GM18873 (cell line): Measurements from ENCODE around the gene CBX4.

Experiments
- ATAC-seq: cut with Tn5 transposase; IDR thresholded peaks from one replicate; pipeline ENCODE4 v1.9.1; 2021; ENCODE audit warnings: mild to moderate bottlenecking, moderate library complexity, moderate number of reproducible peaks; ENCODE audit not compliant: unreplicated experiment, low FRiP score

CBX4 gene

DNA sequence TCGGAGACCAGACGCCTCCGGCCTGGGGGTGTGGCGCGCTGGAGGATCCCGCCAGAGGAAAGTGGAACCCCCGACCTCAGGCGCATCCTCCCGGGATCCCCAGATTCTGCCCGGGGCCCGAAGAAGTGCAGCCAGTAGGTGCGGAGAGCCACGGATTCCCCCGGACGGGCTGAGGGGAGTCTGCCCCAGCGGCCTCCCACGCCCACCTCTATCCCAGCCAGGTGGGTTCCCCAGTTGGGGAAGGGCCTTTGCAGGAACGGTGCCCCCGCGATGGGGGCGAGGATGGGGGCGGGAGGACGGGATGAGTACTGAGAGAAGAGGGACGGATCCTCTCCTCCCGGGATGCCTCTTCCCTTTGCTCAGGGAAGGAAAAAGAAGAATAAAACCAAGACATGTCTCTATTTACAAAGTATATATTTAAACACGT is 47.5 kb downstream of the CBX4 start:
- no peak for ATAC-seq

- no peak for ATAC-seq
Measured at GRCh38 chr17:79790805-79791734, 48.2 kb downstream of the CBX4 start.

DNA sequence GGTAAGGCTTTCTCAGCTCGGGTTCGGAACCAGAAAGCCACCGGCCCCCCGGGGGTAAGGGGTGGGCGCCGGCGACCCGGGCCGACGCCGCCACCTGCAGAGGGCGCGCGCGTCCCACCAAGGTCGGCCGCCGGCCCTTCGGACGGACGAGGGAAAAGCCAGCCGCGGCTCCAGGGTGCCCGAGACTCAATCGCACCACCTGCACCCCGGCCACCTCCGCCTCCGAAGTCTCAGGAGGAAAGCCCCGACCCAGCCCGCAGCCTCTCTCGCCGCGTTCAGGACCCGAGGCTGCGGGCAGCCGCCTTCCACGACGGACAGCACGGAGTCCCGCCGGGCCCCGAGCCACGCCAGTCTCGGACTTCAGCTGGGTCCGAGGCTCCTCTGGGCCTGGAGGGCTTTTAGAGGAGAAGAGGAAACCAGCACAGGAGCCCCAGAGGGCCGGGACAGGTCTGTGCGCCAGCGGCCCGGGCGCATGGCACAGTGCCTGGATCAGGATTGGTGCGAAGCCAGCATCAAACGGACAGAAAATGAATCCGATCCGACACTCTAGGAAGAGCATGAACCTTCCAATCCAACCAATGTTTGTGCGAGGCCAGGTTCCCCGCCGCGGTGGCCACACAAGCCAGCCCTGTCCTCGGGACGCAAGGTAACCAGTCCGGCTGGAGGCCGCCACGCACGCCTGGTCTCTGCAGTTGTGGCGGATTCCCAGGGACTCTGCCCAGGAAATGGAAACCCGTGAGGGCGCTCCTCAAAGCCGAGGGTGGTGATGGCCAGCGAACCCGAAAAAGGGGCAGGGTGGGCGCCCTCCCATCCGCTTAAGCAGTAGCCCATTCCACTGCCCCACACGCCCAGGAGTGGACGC is 49.1 kb downstream of the CBX4 start:
- no peak for ATAC-seq

DNA sequence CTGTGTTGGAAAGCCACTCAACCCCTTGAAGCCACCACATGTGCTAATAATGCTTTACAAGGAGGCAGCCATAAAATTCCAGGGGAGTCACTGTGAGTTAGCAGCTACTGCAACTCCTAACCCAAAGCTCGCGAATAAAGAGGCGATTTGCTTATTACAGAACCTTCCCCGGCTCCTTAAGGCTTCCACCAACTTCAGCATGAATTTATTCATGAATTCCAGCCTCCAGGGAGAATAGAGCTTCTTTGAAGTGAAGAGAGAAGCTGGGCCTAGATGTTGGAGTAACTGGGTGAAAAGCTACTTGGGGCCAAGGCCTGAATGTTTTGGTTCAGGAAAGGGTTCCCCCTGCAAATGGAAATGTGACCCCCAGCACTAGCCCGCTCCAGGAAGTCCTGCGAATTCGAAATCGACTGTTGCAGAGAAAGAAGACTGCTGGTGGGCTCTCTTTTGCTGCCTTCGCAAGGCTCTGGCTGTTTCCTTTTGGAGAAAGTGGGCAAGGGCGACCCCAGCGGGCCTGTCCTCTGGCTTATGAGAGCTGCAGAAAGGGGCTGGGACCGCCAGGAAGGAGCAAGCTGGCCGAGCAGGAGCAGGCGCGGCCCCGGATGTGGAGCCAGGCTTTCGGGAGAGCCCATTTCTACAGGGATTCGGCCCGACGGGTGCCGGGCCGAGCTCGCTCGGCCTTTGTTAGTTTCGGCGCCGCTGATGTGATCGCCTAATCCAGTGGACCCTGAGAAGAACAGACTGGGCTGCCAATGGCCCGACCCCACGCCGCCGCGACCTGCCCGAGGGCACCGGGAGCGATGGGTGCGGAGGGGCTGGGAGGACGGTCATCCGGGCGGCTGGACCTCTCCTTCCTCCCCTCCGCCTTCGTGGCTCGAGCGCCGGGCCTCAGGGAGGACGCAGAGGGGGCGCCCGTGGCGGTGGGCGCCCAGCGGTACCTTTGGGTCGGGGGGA is 50.0 kb downstream of the CBX4 start:
- ATAC-seq, result no peak

DNA sequence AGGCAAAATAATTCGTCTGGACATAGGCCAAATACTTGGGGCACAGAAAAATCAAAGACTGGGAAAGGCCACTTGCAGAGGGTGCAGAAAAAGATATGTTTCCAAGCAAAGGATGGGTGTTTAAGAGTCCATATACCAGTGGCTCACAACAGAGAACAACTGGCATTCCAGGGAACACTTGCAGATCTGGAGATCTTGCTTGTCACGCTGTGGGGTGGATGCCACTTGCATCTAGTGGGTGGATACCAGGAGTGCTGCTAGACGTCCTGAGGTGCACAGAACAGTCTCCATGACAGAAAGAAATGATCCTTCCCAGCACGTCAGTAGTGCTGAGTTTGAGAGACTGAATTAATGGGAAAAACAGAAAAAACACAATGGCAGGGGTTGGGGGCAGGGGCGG is 50.8 kb downstream of the CBX4 start:
- no peak for ATAC-seq

- ATAC-seq, result no peak
Measured at GRCh38 chr17:79786930-79787643, 52.2 kb downstream of the CBX4 start.

DNA sequence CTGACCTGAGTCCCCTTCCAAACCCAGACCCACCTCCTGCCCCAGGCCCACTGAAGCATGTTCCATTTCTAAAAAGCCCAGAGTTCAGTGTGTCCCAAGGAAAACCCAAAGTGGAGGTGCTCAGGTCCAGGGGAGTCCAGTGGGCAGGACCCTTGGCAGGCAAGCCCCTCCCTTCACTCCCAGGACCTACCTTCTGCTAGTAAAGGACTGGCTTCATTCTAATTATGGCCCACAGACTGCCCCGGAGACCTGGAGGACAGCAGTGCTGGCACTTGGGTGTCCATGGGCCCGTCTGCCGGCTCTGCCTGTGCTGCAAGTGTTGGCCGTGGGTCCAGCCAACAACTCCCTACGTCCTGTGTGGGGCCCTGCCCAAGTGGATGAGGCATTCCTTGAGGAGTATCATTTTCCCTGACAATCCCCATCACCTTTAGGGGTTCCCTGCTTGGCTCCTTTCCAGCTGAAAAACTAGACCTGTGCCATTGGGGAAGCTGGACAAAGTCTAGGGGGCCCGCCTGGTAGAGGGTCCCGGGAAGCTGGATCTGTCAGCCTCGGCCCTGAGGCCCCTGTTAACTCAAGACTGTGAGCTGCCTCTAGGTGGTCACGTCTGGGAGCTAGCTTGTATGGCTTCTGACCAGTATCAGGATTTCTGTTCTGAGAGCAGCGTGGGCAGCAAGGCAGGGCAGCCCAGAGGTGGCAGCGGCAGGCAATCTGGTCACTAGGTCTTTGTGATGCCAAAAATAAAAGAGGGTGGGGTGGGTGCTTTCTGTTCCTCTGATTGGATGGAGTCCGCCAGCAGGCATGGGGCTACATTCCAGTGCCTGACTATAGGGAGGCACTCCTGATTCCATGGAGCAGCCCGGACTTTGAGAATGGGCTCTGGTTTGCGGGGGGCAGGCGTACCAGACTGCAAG is 53.1 kb downstream of the CBX4 start:
- no peak for ATAC-seq

DNA sequence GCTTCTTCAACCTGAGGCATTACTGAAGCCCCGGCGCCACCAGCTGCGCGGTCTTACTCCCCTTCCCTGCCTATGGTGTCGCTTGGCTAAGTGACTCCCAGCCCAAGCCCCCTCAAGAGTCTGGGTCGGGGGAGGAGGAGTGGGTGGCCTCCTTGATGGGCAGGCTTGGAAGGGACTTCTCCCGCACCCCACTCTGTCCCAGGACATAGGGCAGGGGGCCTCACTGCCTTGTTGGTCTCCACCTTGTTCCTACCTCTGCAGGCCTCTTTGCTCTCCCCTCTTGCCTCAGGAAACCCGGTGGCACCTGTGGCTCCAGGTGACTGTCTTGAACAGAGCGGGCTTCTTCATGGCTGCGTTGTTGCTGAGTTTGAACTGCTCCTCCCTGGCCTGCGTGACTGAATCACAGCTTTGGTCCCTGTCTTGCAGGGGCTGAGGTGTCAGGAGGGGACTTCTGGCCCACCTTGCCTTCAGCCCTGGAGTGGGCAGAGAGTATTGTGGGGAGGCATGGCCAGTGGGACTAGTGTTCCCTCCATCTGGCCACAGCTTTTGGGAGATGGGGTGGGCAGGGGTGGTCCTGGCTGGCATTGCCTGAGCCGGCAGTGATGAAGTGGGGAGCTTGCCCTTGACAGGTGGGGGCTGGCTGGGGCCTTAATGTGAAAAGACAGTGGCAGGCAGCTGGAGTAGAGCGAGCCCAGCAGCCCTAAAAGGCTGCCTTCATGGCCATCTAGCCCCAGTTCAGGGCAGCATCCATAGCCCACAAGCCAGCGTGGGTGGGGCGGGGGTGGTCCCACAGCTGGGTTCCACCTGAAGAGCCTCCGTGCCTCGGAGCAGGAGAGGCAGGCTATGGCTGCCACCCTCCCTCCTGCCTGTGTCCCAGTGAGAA is 54.0 kb downstream of the CBX4 start:
- ATAC-seq, result no peak

DNA sequence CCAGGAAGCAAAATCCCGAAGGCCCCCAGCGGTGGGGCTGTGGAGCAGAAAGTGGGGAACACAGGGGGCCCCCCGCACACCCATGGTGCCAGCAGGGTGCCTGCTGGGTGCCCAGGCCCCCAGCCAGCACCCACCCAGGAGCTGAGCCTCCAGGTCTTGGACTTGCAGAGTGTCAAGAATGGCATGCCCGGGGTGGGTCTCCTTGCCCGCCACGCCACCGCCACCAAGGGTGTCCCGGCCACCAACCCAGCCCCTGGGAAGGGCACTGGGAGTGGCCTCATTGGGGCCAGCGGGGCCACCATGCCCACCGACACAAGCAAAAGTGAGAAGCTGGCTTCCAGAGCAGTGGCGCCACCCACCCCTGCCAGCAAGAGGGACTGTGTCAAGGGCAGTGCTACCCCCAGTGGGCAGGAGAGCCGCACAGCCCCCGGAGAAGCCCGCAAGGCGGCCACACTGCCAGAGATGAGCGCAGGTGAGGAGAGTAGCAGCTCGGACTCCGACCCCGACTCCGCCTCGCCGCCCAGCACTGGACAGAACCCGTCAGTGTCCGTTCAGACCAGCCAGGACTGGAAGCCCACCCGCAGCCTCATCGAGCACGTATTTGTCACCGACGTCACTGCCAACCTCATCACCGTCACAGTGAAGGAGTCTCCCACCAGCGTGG is 54.8 kb downstream of the CBX4 start:
- no peak for ATAC-seq

DNA sequence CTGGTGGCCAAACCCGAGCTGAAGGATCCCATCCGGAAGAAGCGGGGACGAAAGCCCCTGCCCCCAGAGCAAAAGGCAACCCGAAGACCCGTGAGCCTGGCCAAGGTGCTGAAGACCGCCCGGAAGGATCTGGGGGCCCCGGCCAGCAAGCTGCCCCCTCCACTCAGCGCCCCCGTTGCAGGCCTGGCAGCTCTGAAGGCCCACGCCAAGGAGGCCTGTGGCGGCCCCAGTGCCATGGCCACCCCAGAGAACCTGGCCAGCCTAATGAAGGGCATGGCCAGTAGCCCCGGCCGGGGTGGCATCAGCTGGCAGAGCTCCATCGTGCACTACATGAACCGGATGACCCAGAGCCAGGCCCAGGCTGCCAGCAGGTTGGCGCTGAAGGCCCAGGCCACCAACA is 55.3 kb downstream of the CBX4 start:
- ATAC-seq, result no peak
